GM23338 (cell line): ENCODE results near the gene GFRA3.

Source experiments
- CREB1 ChIP-seq: fragments of 250-450 bp; sonication (Bioruptor Pico); IDR thresholded peaks from 2 replicates; pipeline ENCODE4 v1.5.0; 2020; ENCODE audit warnings: low read depth, mild to moderate bottlenecking, moderate library complexity
- EZH2 ChIP-seq: fragments of 200-600 bp; sonication (generic); IDR thresholded peaks from one replicate; pipeline ENCODE4 v1.8.0; 2017; ENCODE audit warnings: antibody characterized with exemption, mild to moderate bottlenecking, low read depth; ENCODE audit not compliant: unreplicated experiment
- EZH2phosphoT487 ChIP-seq: fragments of 200-600 bp; sonication (generic); IDR thresholded peaks from one replicate; pipeline ENCODE4 v1.8.1; 2018; ENCODE audit warnings: antibody characterized with exemption; ENCODE audit not compliant: unreplicated experiment
- POLR2AphosphoS5 ChIP-seq: IDR thresholded peaks from 2 replicates; pipeline ENCODE4 v1.6.1; 2016; ENCODE audit warnings: antibody characterized with exemption, low read depth
- STAT1 ChIP-seq: IDR thresholded peaks from one replicate; pipeline ENCODE4 v1.6.1; 2016; ENCODE audit warnings: antibody characterized with exemption; ENCODE audit not compliant: unreplicated experiment
- TF ChIP-seq, protein P1 (sequence below), 2 experiments: fragments of 200-600 bp in 1 of 2; sonication (generic) in 1 of 2; conservative IDR thresholded peaks; 2 replicates each; pipeline versions ENCODE4 v1.5.1 to v1.6.1; 2016 to 2017; ENCODE audit warnings: antibody characterized with exemption in 2 of 2, low read depth in 2 of 2, mild to moderate bottlenecking in 2 of 2, moderate library complexity in 1 of 2
- TF ChIP-seq, protein P2 (sequence below): IDR thresholded peaks from one replicate; pipeline ENCODE4 v1.6.1; 2018; ENCODE audit warnings: antibody characterized with exemption; ENCODE audit not compliant: unreplicated experiment
- TF ChIP-seq, protein P3 (sequence below): IDR thresholded peaks from 2 replicates; pipeline ENCODE4 v1.6.1; 2016; ENCODE audit warnings: antibody characterized with exemption

DNA sequence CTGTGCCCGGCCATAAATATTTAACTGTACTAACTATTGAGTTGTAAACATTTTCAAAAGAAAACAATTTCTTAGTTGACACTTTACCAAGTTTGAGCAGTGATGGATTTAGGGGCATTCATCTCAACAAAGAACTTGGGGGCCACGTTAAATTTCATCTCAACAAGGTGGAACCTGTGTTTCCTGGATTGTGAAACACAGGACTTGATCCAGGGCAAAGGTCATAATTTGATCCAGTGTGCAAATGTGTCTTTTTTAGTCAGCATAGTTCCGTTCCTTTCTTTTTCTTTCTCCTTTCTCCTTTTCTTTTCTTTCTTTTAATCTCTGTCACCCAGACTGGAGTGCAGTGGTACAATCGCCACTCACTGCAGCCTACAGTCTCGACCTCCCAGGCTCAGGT, 3.1 kb downstream of the GFRA3 start:
- TF ChIP-seq, protein P1, sequence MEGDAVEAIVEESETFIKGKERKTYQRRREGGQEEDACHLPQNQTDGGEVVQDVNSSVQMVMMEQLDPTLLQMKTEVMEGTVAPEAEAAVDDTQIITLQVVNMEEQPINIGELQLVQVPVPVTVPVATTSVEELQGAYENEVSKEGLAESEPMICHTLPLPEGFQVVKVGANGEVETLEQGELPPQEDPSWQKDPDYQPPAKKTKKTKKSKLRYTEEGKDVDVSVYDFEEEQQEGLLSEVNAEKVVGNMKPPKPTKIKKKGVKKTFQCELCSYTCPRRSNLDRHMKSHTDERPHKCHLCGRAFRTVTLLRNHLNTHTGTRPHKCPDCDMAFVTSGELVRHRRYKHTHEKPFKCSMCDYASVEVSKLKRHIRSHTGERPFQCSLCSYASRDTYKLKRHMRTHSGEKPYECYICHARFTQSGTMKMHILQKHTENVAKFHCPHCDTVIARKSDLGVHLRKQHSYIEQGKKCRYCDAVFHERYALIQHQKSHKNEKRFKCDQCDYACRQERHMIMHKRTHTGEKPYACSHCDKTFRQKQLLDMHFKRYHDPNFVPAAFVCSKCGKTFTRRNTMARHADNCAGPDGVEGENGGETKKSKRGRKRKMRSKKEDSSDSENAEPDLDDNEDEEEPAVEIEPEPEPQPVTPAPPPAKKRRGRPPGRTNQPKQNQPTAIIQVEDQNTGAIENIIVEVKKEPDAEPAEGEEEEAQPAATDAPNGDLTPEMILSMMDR (conservative IDR thresholded peaks at IDR 0.05; ENCODE audit: low read depth in 2 of 2): no peak
- TF ChIP-seq EZH2 (no peak), POLR2AphosphoS5 (no peak), EZH2phosphoT487 (no peak), STAT1 (no peak), CREB1 (CRISPR knock-in tag) (no peak)
- TF ChIP-seq, protein P2, sequence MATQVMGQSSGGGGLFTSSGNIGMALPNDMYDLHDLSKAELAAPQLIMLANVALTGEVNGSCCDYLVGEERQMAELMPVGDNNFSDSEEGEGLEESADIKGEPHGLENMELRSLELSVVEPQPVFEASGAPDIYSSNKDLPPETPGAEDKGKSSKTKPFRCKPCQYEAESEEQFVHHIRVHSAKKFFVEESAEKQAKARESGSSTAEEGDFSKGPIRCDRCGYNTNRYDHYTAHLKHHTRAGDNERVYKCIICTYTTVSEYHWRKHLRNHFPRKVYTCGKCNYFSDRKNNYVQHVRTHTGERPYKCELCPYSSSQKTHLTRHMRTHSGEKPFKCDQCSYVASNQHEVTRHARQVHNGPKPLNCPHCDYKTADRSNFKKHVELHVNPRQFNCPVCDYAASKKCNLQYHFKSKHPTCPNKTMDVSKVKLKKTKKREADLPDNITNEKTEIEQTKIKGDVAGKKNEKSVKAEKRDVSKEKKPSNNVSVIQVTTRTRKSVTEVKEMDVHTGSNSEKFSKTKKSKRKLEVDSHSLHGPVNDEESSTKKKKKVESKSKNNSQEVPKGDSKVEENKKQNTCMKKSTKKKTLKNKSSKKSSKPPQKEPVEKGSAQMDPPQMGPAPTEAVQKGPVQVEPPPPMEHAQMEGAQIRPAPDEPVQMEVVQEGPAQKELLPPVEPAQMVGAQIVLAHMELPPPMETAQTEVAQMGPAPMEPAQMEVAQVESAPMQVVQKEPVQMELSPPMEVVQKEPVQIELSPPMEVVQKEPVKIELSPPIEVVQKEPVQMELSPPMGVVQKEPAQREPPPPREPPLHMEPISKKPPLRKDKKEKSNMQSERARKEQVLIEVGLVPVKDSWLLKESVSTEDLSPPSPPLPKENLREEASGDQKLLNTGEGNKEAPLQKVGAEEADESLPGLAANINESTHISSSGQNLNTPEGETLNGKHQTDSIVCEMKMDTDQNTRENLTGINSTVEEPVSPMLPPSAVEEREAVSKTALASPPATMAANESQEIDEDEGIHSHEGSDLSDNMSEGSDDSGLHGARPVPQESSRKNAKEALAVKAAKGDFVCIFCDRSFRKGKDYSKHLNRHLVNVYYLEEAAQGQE: no peak
- TF ChIP-seq, protein P3, sequence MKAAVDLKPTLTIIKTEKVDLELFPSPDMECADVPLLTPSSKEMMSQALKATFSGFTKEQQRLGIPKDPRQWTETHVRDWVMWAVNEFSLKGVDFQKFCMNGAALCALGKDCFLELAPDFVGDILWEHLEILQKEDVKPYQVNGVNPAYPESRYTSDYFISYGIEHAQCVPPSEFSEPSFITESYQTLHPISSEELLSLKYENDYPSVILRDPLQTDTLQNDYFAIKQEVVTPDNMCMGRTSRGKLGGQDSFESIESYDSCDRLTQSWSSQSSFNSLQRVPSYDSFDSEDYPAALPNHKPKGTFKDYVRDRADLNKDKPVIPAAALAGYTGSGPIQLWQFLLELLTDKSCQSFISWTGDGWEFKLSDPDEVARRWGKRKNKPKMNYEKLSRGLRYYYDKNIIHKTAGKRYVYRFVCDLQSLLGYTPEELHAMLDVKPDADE: no peak
